GM23338 (cell line): Measurements from ENCODE around the gene PRR14L. TPM values are rescaled to one million over a fixed set of nuclear protein-coding genes. Genes with fewer than 3 reads are reported as not detected.
A peak's percentile ranks its signal among the peaks of the same experiment; 100 is the strongest.

Source experiments
- ATAC-seq: fragments of 200-7000 bp; cut with Tn5 transposase; 3 replicates; pipeline ENCODE4 v1.9.1; 2020
- DNase-seq: peaks from one replicate; pipeline ENCODE4 v3.0.0-alpha.2; 2015; ENCODE audit warnings: low spot score
- H2AFZ ChIP-seq: fragments of 200-600 bp; sonication (generic); 2 replicates; pipeline ENCODE4 v1.8.0; 2016; ENCODE audit warnings: antibody characterized with exemption, mild to moderate bottlenecking, moderate library complexity
- H3F3A ChIP-seq: fragments of 200-600 bp; sonication (generic); replicated peaks from 2 replicates; pipeline ENCODE4 v1.8.0; 2017; ENCODE audit warnings: antibody characterized with exemption, mixed run types, low read depth
- H3K27ac ChIP-seq: fragments of 200-600 bp; sonication (generic); 2 replicates; pipeline ENCODE4 v1.6.1; 2016; ENCODE audit warnings: low read depth
- H3K27me3 ChIP-seq: fragments of 200-600 bp; sonication (generic); 2 replicates; pipeline ENCODE4 v1.8.0; 2016; ENCODE audit warnings: mild to moderate bottlenecking, mixed run types, moderate library complexity; ENCODE audit not compliant: insufficient read depth
- H3K36me3 ChIP-seq: fragments of 200-600 bp; sonication (generic); 2 replicates; pipeline ENCODE4 v1.8.0; 2016; ENCODE audit warnings: mild to moderate bottlenecking; ENCODE audit not compliant: insufficient read depth
- H3K4me1 ChIP-seq: fragments of 200-600 bp; sonication (generic); 2 replicates; pipeline ENCODE4 v1.8.0; 2016; ENCODE audit warnings: mild to moderate bottlenecking, moderate library complexity; ENCODE audit not compliant: insufficient read depth
- H3K4me2 ChIP-seq: fragments of 200-600 bp; sonication (generic); 2 replicates; pipeline ENCODE4 v1.7.1; 2017; ENCODE audit warnings: mixed run types
- H3K4me3 ChIP-seq: fragments of 200-600 bp; sonication (generic); 2 replicates; pipeline ENCODE4 v1.6.1; 2016; ENCODE audit warnings: mixed run types
- H3K79me2 ChIP-seq: fragments of 200-600 bp; sonication (generic); replicated peaks from 2 replicates; pipeline ENCODE4 v1.8.0; 2017; ENCODE audit warnings: mild to moderate bottlenecking; ENCODE audit not compliant: insufficient read depth
- H3K9me2 ChIP-seq: fragments of 200-600 bp; sonication (generic); 2 replicates; pipeline ENCODE4 v1.8.0; 2017; ENCODE audit not compliant: insufficient read depth
- H4K20me1 ChIP-seq: fragments of 200-600 bp; sonication (generic); replicated peaks from 2 replicates; pipeline ENCODE4 v1.8.0; 2017; ENCODE audit warnings: mild to moderate bottlenecking; ENCODE audit not compliant: insufficient read depth
- H3K27ac Mint-ChIP-seq: 2 replicates; pipeline ENCODE4 v1.8.0; 2020; ENCODE audit warnings: inconsistent platforms, mild to moderate bottlenecking, moderate library complexity, mixed read lengths
- H3K27me3 Mint-ChIP-seq: 3 replicates; pipeline ENCODE4 v1.8.0; 2022; ENCODE audit warnings: low read depth, mild to moderate bottlenecking, moderate library complexity, mixed read lengths, inconsistent platforms; ENCODE audit not compliant: insufficient read depth, poor library complexity
- H3K36me3 Mint-ChIP-seq: 3 replicates; pipeline ENCODE4 v1.8.0; 2021; ENCODE audit warnings: low read depth, mild to moderate bottlenecking, inconsistent platforms, moderate library complexity, mixed read lengths
- H3K4me1 Mint-ChIP-seq: 3 replicates; pipeline ENCODE4 v1.8.0; 2020; ENCODE audit warnings: mild to moderate bottlenecking, inconsistent platforms, mixed read lengths
- H3K4me3 Mint-ChIP-seq: 3 replicates; pipeline ENCODE4 v1.8.0; 2021; ENCODE audit warnings: moderate library complexity, mild to moderate bottlenecking, inconsistent platforms, mixed read lengths
- H3K9me3 Mint-ChIP-seq: 3 replicates; pipeline ENCODE4 v1.8.0; 2020; ENCODE audit warnings: moderate library complexity, mild to moderate bottlenecking, inconsistent platforms, mixed read lengths
- CREB1 ChIP-seq: fragments of 250-450 bp; sonication (Bioruptor Pico); IDR thresholded peaks from 2 replicates; pipeline ENCODE4 v1.5.0; 2020; ENCODE audit warnings: low read depth, mild to moderate bottlenecking, moderate library complexity
- ETS1 ChIP-seq: IDR thresholded peaks from 2 replicates; pipeline ENCODE4 v1.6.1; 2016; ENCODE audit warnings: antibody characterized with exemption
- EZH2 ChIP-seq: fragments of 200-600 bp; sonication (generic); IDR thresholded peaks from one replicate; pipeline ENCODE4 v1.8.0; 2017; ENCODE audit warnings: antibody characterized with exemption, mild to moderate bottlenecking, low read depth; ENCODE audit not compliant: unreplicated experiment
- EZH2phosphoT487 ChIP-seq: fragments of 200-600 bp; sonication (generic); IDR thresholded peaks from one replicate; pipeline ENCODE4 v1.8.1; 2018; ENCODE audit warnings: antibody characterized with exemption; ENCODE audit not compliant: unreplicated experiment
- JUNB ChIP-seq: IDR thresholded peaks from one replicate; pipeline ENCODE4 v1.6.1; 2016; ENCODE audit warnings: antibody characterized with exemption; ENCODE audit not compliant: unreplicated experiment
- NANOG ChIP-seq: IDR thresholded peaks from 2 replicates; pipeline ENCODE4 v1.6.1; 2016; ENCODE audit warnings: antibody characterized with exemption, borderline replicate concordance
- POLR2AphosphoS5 ChIP-seq: IDR thresholded peaks from 2 replicates; pipeline ENCODE4 v1.6.1; 2016; ENCODE audit warnings: antibody characterized with exemption, low read depth
- STAT1 ChIP-seq: IDR thresholded peaks from one replicate; pipeline ENCODE4 v1.6.1; 2016; ENCODE audit warnings: antibody characterized with exemption; ENCODE audit not compliant: unreplicated experiment
- ZNF114 ChIP-seq: fragments of 250-450 bp; sonication (Bioruptor Pico); IDR thresholded peaks from 2 replicates; pipeline ENCODE4 v1.5.0; 2020; ENCODE audit warnings: mild to moderate bottlenecking, moderate library complexity
- ZNF331 ChIP-seq: fragments of 250-450 bp; sonication (Bioruptor Pico); IDR thresholded peaks from 2 replicates; pipeline ENCODE4 v1.5.0; 2020; ENCODE audit warnings: low read depth, mild to moderate bottlenecking, moderate library complexity
- ZNF462 ChIP-seq: fragments of 250-450 bp; sonication (Bioruptor Pico); IDR thresholded peaks from 2 replicates; pipeline ENCODE4 v1.5.0; 2020; ENCODE audit warnings: mild to moderate bottlenecking, moderate library complexity
- polyA plus RNA-seq: library from polyadenylated mRNA; unstranded; fragments of >200 nt; fragmentation: Nextera tagmentation; extraction: Ambion mirVana; gene quantifications from 2 replicates; pipeline ENCODE4 v1.2.1, GENCODE V29; 2016
- total RNA-seq: library from RNA; depleted of rRNA; stranded (reverse); fragments of >200 nt; shearing (Covaris generic); gene quantifications from 2 replicates; pipeline ENCODE4 v1.2.3, GENCODE V29; 2014
- TF ChIP-seq, protein P1 (sequence below), 2 experiments: fragments of 200-600 bp in 1 of 2; sonication (generic) in 1 of 2; conservative IDR thresholded peaks; 2 replicates each; pipeline versions ENCODE4 v1.5.1 to v1.6.1; 2016 to 2017; ENCODE audit warnings: antibody characterized with exemption in 2 of 2, low read depth in 2 of 2, mild to moderate bottlenecking in 2 of 2, moderate library complexity in 1 of 2
- TF ChIP-seq, protein P2 (sequence below): IDR thresholded peaks from one replicate; pipeline ENCODE4 v1.6.1; 2018; ENCODE audit warnings: antibody characterized with exemption; ENCODE audit not compliant: unreplicated experiment

Gene PRR14L
- total and polyA plus RNA-seq, 2 experiments from 2014 or later = 46.3 to 54.0 TPM

- Histone ChIP-seq H3K4me3 (peak overlapping the region; percentile 93), H3F3A (peaks cover 9% of the 10 kb centered on the region; the same call in 1 of the 2 replicates), H3K79me2 (peaks cover 78% of the 10 kb centered on the region), H3K27ac (0 out of 2 replicates have a peak overlapping the region, but pooled peaks have one; percentile 63), H3K9me2 (no peaks in the 10 kb centered on the region), H2AFZ (no peak overlapping the region), H3K4me2 (peak overlapping the region; percentile 90), H3K36me3 (no peaks in the 10 kb centered on the region), H3K27me3 (no peaks in the 10 kb centered on the region), H4K20me1 (peaks cover 23% of the 10 kb centered on the region), H3K4me1 (peaks cover 5% of the 10 kb centered on the region)
- H3K27me3 Mint-ChIP-seq = peaks cover 12% of the 10 kb centered on the region
- no peak overlapping the region for H3K27ac Mint-ChIP-seq
- H3K4me3 Mint-ChIP-seq = peak overlapping the region; percentile 87
- no peaks in the 10 kb centered on the region for H3K9me3 Mint-ChIP-seq
- H3K4me1 Mint-ChIP-seq = peaks cover 31% of the 10 kb centered on the region
- no peak for TF ChIP-seq NANOG
- TF ChIP-seq, protein P1, sequence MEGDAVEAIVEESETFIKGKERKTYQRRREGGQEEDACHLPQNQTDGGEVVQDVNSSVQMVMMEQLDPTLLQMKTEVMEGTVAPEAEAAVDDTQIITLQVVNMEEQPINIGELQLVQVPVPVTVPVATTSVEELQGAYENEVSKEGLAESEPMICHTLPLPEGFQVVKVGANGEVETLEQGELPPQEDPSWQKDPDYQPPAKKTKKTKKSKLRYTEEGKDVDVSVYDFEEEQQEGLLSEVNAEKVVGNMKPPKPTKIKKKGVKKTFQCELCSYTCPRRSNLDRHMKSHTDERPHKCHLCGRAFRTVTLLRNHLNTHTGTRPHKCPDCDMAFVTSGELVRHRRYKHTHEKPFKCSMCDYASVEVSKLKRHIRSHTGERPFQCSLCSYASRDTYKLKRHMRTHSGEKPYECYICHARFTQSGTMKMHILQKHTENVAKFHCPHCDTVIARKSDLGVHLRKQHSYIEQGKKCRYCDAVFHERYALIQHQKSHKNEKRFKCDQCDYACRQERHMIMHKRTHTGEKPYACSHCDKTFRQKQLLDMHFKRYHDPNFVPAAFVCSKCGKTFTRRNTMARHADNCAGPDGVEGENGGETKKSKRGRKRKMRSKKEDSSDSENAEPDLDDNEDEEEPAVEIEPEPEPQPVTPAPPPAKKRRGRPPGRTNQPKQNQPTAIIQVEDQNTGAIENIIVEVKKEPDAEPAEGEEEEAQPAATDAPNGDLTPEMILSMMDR (conservative IDR thresholded peaks at IDR 0.05; ENCODE audit: low read depth in 2 of 2) = no peak
- TF ChIP-seq POLR2AphosphoS5 = no peak
- no peak for TF ChIP-seq STAT1
- no peak for TF ChIP-seq ZNF331 (CRISPR knock-in tag)
- TF ChIP-seq ZNF114 = no peak
- no peak for TF ChIP-seq EZH2
- TF ChIP-seq ZNF462 = no peak
- TF ChIP-seq CREB1 (CRISPR knock-in tag) = no peak
- TF ChIP-seq JUNB = no peak
- TF ChIP-seq, protein P2, sequence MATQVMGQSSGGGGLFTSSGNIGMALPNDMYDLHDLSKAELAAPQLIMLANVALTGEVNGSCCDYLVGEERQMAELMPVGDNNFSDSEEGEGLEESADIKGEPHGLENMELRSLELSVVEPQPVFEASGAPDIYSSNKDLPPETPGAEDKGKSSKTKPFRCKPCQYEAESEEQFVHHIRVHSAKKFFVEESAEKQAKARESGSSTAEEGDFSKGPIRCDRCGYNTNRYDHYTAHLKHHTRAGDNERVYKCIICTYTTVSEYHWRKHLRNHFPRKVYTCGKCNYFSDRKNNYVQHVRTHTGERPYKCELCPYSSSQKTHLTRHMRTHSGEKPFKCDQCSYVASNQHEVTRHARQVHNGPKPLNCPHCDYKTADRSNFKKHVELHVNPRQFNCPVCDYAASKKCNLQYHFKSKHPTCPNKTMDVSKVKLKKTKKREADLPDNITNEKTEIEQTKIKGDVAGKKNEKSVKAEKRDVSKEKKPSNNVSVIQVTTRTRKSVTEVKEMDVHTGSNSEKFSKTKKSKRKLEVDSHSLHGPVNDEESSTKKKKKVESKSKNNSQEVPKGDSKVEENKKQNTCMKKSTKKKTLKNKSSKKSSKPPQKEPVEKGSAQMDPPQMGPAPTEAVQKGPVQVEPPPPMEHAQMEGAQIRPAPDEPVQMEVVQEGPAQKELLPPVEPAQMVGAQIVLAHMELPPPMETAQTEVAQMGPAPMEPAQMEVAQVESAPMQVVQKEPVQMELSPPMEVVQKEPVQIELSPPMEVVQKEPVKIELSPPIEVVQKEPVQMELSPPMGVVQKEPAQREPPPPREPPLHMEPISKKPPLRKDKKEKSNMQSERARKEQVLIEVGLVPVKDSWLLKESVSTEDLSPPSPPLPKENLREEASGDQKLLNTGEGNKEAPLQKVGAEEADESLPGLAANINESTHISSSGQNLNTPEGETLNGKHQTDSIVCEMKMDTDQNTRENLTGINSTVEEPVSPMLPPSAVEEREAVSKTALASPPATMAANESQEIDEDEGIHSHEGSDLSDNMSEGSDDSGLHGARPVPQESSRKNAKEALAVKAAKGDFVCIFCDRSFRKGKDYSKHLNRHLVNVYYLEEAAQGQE = no peak
- TF ChIP-seq EZH2phosphoT487 = no peak
- TF ChIP-seq ETS1 = no peak
- H3K36me3 Mint-ChIP-seq = no peaks in the 10 kb centered on the region; the same call in 2 of the 3 replicates
- ATAC-seq (no peak), DNase-seq (no peak)
Observed at GRCh38 chr22:31631436-31631835, 118.5 kb downstream of the PRR14L start.
